GM19351 (cell line): Measurements from ENCODE around the gene PPP1R8.
"Not testable (repeated sequence)": the region's sequence is repeated elsewhere in the genome, so short reads cannot be mapped to it uniquely, and the experiment has no call there.

Experiments used
- ATAC-seq: cut with Tn5 transposase; IDR thresholded peaks from one replicate; pipeline ENCODE4 v1.9.1; 2021; ENCODE audit warnings: mild to moderate bottlenecking, moderate library complexity; ENCODE audit not compliant: unreplicated experiment

Gene PPP1R8

DNA sequence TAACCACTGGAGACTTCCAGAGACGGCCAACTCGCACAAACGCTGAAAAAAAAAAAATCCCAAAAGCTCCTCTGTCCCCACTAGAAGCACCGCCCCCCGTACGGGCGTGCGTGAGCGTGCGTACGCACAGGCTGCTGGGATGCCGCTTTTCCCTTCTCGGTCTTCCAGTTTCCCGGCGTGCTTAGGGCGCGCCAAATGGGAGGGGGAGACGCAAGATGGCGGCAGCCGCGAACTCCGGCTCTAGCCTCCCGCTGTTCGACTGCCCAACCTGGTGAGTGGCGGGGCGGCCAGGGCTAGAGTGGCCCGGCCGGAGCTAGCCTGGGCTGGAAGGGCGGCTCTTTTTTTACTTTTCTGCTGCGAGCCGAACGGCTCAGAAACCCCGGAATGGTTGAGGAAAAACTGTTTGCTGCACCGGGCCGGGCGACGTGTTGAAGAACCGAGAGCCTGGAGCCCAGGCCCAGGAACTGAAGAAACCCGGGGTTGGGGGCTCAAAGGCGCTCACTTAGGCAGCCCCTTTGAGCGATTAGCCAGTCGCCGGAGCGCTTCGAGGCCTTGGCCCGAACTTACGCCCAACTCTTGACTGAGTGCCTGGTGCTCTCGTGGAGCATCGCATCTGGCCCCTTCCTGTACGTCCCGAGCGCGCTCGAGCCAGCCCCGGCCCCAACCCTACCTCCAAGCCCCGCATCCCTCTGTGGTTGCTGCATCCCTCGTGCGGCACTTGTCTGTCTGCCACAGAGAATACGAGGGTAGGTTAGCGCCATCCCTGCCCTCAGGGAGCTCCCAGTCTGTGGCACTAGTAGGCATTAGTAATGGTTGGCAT, at the start of gene PPP1R8:
Gene PPP1R8, plus strand, starts transcription at position 162 of the 820 bp plus-strand sequence. Its CDS starts 54 bp downstream, at position 216.
- peak; percentile 87 for ATAC-seq

GRCh38 chr1:27782950-27783349, 47.6 kb upstream of the PPP1R8 start:
- ATAC-seq, result no peak

GRCh38 chr1:27784700-27785099, 45.9 kb upstream of the PPP1R8 start:
- ATAC-seq, result no peak

GRCh38 chr1:27785781-27786455, 44.7 kb upstream of the PPP1R8 start:
- no peak for ATAC-seq

- no peak for ATAC-seq
Measured at GRCh38 chr1:27787895-27788294, 42.7 kb upstream of the PPP1R8 start.

DNA sequence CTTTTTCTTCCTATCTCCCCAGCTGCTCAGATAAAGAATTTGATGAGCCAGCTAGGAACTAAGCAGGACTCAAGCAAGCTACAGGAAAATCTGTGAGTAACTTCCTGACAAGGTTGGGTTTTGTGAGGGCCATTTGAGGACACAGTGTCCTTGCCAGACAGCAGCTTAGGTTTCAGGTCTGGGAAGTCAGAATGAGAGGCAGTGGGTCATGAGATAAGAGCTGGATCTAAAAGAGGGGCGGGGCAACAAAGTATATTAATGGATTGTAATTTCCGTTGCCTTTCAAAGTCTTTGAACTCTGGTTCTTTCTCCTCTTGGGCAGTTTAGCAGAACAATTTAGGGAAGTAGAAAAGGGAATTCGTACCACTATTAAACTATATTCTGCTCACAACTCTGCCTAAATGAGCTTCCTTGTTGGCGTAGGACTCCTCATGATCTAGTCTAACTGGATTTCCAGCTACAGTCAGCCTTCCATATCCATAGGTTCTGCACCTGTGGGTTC, 41.0 kb upstream of the PPP1R8 start:
- no peak for ATAC-seq

DNA sequence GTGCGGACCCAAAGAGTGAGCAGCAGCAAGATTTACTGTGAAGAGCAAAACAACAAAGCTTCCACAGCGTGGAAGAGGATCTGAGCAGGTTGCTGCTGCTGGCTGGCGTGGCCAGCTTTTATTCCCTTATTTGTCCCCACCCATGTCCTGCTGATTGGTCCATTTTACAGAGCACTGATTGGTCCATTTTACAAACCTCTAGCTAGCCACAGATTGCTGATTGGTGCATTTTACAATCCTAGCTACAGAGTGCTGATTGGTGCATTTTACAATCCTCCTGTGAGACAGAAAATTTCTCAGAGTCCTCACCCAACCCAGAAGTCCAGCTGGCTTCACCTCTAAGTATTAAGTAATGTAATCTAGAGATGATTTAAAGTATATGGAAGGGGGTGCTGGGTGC, 40.3 kb upstream of the PPP1R8 start:
- ATAC-seq, result not testable (repeated sequence)

GRCh38 chr1:27795601-27796000, 35.0 kb upstream of the PPP1R8 start:
- no peak for ATAC-seq

DNA sequence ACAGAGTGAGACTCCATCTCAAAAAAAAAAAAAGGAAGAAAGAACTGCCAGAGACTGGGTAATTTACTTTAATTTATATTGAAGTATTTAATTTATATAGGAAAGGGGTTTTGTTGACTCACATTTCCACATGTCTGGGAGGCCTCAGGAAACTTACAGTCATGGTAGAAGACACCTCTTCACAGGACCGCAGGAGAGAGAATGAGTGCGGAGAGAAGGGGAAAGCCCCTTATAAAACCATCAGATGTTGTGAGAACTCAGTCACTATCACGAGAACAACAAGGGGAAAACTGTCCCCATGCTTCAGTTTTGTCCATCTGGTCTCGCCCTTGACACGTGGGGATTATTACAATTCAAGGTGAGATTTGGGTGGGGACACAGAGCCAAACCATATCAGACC, 25.8 kb upstream of the PPP1R8 start:
- ATAC-seq, result no peak

- no peak for ATAC-seq
Measured at GRCh38 chr1:27806758-27807157, 23.8 kb upstream of the PPP1R8 start.

GRCh38 chr1:27807385-27807784, 23.2 kb upstream of the PPP1R8 start:
- ATAC-seq, result no peak

GRCh38 chr1:27808131-27808530, 22.5 kb upstream of the PPP1R8 start:
- ATAC-seq, result not testable (repeated sequence)

DNA sequence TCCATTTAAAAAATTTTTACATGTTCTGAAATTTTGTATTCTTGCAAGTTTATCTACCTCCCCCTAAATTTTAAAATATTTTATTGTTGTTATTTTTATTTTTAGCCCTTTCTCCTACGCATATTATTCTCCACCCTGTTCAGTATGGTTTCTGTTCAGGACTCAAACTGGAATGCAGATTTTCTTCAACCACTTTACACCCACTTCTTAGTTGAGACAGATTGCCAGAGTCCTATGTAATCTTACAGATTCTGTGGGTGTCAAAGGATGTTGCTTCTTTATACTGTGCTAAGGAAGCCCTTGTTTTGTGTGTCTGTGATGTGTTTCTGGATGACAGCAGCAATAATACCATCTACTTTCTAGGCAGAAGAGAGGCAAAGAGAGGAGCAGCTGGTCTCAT, 20.7 kb upstream of the PPP1R8 start:
- no peak for ATAC-seq

- ATAC-seq, result no peak
Measured at GRCh38 chr1:27811741-27812500, 18.7 kb upstream of the PPP1R8 start.

DNA sequence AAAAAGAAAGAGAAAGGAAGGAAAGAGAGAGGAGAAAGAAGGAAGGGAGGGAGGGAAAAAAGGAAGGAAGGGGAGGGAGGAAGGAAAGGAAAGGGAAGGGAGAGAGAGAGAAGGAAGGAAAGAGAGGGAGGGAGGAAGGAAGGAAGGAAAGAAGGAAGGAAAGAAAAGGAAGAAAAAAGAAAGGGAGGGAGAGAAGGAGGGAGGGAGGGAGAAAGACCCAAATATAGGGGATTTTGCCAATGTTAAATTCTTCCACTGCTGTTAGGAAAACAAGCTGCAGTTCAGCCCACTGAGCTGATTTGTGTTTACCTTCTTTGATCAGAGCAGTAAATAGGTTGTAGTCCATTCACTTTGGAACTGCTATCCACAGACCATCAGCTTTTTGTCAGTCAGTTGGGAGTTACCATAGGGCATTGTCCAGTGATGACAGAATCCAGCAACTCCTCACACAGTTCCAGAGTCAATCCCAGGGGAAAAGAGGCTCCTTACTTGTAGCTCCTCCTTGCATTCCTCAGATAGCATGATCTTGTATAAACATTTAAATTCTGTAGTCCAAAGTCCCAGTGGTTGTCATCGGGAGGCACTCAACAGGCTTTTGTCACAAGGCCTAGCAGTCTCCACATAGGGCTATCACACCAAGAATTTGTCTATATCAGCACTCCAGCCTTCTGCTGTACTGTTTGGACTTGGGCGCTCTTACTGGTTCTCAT, 13.5 kb upstream of the PPP1R8 start:
- no peak for ATAC-seq

GRCh38 chr1:27821761-27822315, 8.7 kb upstream of the PPP1R8 start:
- ATAC-seq, result no peak

- ATAC-seq, result no peak
Measured at GRCh38 chr1:27823784-27824183, 6.8 kb upstream of the PPP1R8 start.

GRCh38 chr1:27824411-27824810, 6.2 kb upstream of the PPP1R8 start:
- no peak for ATAC-seq

DNA sequence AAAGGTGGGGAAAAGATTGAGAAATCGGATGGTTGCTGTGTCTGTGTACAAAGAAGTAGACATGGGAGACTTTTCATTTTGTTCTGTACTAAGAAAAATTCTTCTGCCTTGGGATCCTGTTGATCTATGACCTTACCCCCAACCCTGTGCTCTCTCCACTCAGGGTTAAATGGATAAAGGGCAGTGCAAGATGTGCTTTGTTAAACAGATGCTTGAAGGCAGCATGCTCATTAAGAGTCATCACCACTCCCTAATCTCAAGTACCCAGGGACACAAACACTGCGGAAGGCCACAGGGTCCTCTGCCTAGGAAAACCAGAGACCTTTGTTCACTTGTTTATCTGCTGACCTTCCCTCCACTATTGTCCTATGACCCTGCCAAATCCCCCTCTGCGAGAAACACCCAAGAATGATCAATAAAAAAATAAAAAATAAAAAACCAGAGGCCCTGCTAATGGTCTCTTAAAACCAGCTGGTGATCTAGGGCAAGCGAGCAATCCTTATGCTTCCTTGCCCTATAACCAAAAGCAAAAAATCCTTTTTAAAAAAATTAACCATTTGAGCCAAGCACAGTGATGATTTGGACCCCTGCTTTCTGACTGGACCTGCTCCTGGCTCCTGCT, 1.1 kb upstream of the PPP1R8 start:
- ATAC-seq, result not testable (repeated sequence)
